ENCODE data around the gene LCLAT1. TPM values are rescaled to one million over a fixed set of nuclear protein-coding genes. Genes with fewer than 3 reads are reported as not detected.
"Not testable (repeated sequence)": the region's sequence is repeated elsewhere in the genome, so short reads cannot be mapped to it uniquely, and the experiment has no call there.

Gene LCLAT1
- polyA plus RNA-seq, 1 donor: 7.4 TPM

DNA sequence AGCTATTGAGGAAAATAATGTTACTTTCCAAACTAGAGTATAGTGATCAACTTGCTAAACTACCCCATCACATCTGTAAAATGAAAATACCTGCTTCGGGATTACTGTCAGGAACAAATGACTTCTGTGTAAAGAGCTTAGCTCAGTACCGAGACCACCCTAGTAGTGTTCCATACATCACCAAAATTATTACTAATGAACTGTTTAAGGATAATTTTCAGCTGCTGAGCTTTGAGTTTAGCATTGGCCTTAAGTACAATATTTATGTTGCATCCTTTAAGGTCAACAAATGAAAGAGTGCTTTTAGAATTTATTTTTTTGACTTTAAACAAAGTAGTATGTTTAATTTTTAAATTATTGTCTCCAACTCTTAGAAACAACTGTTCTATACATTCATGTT lies 144.1 kb downstream of the LCLAT1 start:
- no peak for DNase-seq (ENCODE audit: low read depth)

DNA sequence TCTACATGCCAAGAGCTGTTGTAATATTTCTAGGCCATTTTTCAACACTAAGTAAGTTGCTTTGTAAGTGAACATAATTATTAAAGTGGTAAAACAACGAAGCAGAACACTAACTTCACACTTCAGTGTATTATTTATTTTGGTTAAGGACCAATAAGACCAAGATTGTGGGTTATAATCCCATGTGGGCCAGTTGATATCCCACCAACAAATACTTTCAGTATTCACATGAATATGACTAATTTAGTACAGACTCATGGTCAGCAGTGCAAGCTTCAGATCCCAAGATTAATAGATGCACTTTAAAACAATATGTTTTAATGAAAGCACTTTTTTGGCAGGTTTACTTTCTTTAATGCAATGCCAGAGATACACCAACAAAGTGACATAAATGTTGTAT lies 154.3 kb downstream of the LCLAT1 start:
- no peak for DNase-seq (ENCODE audit: low read depth)

GRCh38 chr2:30605197-30605596 lies 158.2 kb downstream of the LCLAT1 start:
- DNase-seq (ENCODE audit: low read depth): no peak

DNA sequence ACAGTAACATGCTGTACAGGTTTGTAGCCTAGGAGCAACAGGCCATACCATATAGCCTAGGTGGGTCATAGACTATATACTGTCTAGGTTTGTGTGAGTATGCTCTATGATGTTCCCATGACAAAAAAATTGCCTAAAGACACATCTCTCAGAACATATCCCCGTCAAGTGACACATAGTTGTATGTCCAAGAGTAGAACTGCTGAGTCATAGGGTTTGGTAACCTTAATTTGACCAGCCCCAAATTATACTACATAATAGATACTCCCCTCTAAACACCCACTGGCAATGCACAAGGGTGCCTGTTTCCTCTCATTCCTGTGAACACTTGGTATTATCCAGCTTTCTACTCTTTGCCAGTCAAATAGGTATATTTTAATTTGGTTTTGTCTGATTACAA lies 161.6 kb downstream of the LCLAT1 start:
- DNase-seq (ENCODE audit: low read depth): no peak

DNA sequence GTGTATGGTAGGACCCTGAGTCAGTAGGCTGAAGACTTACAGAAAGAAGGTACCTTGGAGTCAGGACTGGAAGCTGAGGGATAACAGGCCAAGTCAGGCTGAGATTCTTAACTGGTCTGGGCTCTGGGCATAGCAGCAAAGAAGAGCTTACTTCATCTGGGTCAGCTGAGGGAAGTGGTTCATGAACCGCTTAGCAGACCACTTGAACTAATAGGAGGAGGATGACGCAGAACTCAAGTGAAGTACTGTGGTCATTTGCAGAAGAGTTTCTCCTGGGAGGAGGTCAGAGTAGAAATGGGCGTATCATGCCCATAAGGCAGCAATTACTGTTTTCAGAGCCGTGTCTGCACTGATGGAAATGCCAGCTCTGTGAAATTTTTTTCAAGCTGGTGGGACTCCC lies 164.5 kb downstream of the LCLAT1 start:
- no peak for DNase-seq (ENCODE audit: low read depth)

DNA sequence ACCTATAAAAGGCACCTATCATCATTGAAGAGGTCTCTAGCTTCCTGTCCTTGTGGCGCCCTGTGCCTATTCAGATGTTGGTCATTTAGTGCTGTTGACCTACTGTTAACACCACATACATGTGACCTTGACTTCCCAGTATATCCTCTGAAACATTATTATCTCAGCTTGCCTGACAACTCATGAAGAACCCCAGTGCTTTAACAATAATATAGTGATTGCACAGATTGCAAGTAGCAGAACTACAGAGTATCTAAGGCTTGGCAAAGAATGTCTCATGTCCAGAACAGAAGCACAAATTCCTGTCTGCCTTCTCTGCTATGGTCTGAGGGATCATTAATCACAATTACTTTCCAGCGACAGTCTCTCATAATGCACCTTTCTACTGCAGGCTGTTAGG lies 165.3 kb downstream of the LCLAT1 start:
- no peak for DNase-seq (ENCODE audit: low read depth)

DNA sequence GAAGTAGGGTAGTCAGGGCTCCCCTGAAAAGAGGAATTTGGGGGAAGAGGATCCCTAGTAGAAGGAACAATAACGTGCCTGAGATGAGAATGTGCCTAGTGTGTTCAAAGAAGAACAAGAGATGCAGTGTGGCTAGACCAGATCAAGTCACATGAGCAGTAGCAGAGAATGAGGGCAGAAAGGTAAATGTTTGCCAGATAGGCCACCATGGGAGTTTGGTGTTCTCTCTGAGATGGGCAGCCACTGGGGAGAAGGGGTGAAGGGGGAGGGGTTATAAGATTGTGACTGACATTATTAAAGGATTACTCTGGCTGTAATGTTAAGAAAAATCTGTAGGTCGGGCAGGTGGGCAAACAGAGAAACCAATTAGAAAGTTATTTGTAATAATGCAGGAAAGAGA lies 166.0 kb downstream of the LCLAT1 start:
- DNase-seq (ENCODE audit: low read depth): no peak

DNA sequence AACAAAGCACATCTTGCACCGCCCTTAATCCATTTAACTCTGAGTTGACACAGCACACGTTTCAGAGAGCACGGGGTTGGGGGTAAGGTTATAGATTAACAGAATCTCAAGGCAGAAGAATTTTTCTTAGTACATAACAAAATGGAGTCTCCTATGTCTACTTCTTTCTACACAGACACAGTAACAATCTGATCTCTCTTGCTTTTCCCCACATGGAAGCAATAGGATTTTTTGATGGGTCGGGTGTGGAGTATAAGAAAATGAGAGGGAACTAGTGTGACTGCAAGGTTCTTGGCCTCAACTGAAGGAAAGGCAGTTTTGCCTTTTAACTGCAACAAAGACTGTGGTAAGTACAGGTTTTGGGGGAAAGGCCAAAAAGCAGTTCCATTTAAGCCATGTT lies 167.2 kb downstream of the LCLAT1 start:
- DNase-seq (ENCODE audit: low read depth): not testable (repeated sequence)

GRCh38 chr2:30615926-30616325 lies 168.9 kb downstream of the LCLAT1 start:
- no peak for DNase-seq (ENCODE audit: low read depth)

DNA sequence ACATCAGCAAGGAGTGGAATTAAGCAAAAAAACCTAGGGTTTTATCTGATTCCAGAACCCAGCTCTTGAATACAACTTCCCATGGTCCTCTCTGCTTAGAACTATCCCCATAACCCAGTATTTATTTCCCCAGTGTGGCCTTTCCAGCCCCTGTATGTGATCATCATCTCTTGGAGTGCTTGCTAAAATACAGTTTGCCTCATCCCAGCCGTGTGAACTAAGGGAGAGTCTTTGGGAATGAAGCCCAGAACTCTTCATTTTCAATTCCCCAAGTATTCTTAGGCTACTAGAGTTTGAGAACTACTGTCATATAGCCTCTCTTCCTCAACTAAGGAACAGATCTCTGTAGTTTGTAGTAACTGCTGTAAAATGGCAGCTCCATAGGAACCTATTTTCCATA lies 173.1 kb downstream of the LCLAT1 start:
- peak; percentile 53 for DNase-seq (ENCODE audit: low read depth)

DNA sequence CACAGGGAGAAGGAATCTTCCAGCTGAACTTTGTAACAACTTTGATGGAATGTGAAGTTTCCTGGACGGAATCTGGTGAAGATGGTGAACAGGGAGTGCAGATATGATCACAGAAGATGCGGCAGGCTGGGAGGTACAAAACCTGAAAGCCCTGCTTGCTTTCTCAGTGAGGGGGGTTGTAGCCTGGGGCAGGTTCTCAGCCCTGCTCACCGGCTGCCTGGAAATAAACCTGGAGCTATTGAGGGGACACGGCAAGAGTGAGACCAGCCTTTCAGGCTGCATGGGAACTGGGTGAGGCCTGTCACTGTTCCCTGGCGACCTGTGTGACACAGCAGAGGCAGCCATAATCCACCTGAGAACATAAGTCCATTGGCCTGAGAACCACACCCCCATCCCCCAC lies 174.8 kb downstream of the LCLAT1 start:
- DNase-seq (ENCODE audit: low read depth): no peak

GRCh38 chr2:30622452-30622851 lies 175.4 kb downstream of the LCLAT1 start:
- DNase-seq (ENCODE audit: low read depth): no peak

DNA sequence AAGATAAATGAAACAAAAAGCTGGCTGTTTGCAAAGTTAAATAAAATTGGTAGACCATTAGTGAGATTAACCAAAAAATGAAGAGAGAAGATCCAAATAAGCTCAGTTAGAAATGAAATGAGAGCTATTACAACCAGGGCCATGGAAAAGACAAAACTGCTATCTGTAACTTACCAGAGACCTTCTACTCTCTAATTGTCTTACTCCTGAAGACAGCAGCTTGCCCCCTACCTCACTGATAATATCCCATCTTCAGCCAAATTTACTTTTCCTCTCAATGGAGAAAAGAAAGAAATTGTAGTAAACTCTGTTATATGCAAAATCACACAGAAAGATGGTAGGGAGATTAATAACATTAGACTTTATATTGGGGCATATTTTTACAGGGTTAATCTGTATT lies 178.2 kb downstream of the LCLAT1 start:
- DNase-seq (ENCODE audit: low read depth): no peak

DNA sequence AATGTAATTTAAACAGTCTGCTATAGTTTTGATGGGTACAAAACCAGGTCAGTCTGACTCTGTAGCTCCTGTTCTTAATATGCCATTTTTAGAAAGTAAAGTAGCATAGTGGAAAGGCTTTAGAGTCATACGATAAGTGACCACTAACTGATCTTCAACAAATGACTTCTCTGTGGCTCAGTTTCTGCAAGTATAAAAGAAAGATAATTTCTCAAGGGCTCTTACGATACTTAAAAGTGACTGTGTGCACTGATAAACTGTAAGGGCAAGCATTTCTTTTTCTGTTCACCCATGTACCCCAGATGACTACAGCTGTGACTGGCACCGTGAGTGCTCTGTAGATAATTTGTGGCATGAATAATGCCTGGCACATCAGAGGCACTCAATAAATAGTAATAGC lies 178.7 kb downstream of the LCLAT1 start:
- no peak for DNase-seq (ENCODE audit: low read depth)

DNA sequence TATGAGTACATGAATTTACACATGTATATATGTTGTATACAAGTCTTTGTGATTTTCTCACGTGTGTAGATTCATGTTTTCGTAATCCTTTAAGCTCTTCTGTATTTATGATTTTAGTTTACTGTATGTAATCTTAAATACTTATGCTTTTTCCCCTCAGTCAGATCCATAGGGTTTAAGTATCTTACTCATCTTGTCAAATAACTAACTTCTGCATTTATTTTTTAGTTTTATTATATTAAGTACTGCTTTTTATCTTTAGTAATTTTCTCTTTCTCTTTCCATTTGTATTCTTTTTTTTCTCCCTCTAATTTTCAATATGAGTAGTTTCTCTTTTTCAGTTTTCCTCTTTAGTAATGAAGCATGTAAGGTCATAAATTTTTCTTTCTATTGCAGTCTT lies 179.4 kb downstream of the LCLAT1 start:
- DNase-seq (ENCODE audit: low read depth): no peak

DNA sequence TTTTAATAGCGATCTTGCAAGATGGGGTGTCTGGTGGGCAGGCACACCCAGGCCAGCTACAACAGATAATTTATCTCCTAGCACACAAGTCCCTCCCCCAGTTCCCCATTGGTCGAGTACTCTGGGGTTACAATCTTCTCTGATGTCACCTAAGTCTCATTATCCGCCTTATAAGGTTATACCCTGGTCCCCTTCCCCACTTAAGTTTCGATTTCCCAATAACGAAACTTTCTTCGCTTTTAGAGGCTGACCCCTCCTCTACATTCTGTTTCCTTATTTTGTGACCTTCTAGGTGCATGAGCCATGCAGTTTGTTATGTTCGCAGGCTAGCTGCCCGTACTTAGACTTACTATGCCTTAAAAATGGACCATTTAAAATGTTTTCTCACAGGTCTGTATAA lies 180.1 kb downstream of the LCLAT1 start:
- no peak for DNase-seq (ENCODE audit: low read depth)

DNA sequence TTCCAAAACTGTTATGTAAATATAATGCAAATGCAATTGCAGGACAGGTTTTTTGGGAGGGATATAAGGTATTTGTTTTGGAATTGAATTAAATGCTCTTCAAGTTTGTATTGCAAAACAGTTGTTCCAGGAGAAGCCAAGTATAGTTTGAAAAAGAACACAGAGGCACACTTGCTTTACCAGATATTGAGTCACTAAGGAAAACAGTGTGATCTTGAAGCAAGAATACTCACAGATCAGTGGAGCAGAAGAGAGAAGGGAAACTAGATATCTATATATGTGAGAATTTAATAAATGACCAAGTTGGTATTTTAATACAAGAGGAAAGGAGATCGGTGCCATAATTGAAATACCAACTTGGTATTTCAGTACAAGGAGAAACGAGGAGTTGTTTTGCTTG lies 181.3 kb downstream of the LCLAT1 start:
- DNase-seq (ENCODE audit: low read depth): no peak

DNA sequence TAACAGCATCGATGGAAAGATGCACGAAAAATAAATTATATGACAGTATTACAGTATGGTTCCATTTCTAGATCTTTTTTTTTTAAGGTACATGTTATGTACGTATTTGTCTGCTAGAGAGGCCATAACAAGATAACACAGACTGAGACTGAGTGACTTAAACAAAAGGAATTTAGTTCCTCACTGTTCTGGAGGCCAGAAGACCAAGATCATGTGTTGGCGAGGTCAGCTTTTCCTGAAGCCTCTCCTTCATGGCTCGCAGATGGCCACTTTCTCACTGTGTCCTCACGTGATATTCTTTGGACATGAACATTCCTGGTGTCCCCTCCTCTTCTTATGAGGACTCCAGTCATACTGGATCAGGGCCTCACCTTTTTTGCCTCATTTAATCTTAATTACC lies 182.8 kb downstream of the LCLAT1 start:
- no peak for DNase-seq (ENCODE audit: low read depth)

GRCh38 chr2:30631051-30631671 lies 184.1 kb downstream of the LCLAT1 start:
- DNase-seq (ENCODE audit: low read depth): no peak

- no peak for DNase-seq (ENCODE audit: low read depth)
Measured at GRCh38 chr2:30633039-30633438, 186.0 kb downstream of the LCLAT1 start.

GRCh38 chr2:30636311-30636710 lies 189.3 kb downstream of the LCLAT1 start:
- no peak for DNase-seq (ENCODE audit: low read depth)

DNA sequence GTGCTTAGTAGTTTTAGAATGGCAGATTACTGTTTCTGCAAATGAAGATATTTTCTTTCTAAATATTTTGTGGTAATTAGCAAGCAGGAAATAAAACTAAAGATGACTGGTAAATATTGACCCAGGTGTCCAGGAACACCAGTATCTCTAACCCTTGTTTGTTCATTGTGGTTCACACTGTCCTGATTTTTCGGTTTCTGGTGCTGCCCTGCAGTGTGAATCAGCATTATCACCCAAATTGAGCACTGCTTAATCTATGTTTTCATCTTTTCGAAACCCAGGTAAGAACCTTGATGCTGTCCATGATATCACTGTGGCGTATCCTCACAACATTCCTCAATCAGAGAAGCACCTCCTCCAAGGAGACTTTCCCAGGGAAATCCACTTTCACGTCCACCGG lies 192.8 kb downstream of the LCLAT1 start:
- DNase-seq (ENCODE audit: low read depth): no peak

DNA sequence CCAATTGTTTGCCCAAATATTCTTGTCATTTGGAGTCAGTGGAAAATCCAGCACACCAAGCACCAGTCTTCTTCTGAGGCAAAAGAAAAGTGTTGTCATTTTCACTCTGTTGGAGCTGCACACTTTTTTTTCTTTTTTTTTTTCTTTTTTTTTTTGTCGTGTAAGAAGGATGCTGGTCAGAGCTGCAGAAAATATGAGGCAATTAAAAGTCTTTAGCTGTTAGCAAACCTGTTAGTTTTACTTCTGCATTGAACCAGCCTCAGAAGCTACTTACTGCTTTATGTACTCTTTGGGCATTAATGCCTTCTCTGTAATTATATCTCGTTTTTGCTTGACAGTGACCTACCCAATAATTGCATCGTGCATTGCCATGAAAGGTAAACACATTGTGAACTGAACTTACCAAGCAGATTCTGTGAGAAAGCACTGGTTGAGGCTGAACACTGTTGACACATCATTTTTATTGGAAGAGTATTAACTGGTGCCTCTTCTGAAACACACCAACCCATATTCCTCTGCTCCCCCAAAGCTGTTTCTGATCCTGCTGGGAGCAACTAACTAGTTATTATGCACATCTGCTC lies 194.8 kb downstream of the LCLAT1 start:
- DNase-seq (ENCODE audit: low read depth): no peak

- not testable (repeated sequence) for DNase-seq (ENCODE audit: low read depth)
Measured at GRCh38 chr2:30643013-30643412, 196.0 kb downstream of the LCLAT1 start.

Measured in forelimb muscle (tissue), 1 donor.